C1 segment of cervical spinal cord (tissue), 14 donors: ENCODE data around the gene NEDD4L.

Source experiments
- DNase-seq, 14 donors: peaks; one replicate each; lab custom pipeline; 2025; lab: John Stamatoyannopoulos, UW

The NEDD4L gene

DNA sequence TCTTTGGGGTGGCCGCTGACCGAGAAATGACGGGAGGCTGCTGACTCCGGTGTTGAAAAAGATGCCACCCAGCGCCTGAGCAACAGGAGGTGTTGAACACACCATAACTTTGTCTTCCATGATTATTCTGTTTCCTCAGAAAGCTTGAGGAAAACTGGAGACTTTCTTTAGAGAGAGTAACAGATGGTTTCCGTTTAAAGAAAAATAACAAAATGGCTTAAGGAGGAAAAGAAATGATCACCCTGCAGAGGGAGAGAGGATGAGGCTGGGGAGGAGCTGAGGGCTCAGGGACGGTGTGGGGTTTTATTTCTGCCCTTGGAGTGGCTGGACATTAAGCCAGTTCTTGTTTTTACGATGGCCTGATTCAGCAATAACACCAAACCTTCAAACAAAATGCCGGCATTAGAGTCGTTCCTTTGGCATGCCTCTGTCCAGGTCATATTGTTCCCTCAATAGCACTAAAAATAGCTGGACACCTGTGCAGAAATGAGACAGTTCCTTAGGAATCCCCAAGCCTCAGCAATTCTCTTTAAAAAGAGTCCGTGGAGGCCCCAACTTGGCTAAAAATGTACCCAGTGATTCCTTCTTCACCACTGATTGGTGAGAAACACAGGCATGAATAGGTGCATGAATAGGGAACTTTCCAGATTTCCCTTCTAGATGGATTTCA, 402.5 kb downstream of the NEDD4L start:
- DNase-seq: peak in 1 of 14 donors; percentile 92

DNA sequence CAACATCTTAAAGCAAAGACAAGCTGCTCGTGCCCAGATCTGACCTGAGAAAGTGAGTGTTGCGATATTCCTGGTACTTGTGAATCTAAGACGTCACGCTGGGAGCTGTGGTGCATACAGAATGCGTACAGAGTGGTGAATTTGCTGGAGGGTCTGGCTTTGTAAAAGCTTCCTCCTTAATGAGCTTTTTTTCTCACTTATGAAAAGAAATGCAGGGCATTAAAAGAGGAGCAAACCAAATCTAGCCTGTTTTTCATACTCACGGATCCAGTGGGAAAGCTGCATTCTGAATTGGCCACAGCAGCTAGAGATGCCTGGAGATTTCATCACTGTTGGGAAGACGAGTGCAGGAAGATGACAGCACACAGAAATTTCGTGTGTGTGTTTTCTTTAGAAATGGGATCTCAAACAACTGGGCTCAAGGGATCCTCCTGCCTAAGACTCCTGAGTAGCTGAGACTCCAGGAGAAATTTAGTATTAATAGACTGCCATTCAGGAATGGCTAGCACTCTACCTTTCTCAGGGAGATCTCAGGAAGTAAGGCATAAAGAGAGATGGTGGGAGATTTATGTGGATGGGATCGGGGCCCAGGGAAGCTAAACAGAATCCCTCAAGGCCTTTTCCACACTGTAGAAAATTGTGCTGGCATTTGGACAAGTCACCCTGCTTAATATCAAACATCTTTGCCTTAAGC, 403.5 kb downstream of the NEDD4L start:
- DNase-seq: peak in 1 of 14 donors; percentile 75

DNA sequence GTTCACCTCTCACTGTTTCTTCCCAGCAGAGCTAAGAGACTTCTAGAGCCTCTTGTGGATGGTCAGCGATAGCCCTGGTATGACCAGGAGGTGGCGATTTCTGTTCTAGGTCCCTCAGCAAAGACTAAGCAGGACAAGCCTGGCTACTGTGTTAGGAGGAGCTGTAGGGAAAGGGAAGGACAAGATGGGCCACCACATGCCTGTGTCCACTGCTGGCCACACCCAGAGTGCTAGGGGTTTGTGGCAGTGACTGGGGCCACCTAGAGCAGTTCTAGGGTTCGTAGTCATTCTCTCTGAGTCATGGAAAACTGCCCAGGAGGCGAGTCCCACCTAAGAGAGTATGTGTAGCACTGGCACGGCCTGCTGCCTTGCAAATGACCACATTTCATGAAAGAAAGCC, 405.4 kb downstream of the NEDD4L start:
- no peak for DNase-seq
